GM19239 (cell line): ENCODE measurements around the gene ALOX15B.

Experiments
- DNase-seq: peaks from one replicate; pipeline ENCODE4 v3.0.0; 2011; ENCODE audit warnings: low spot score; ENCODE audit not compliant: insufficient read length
- FAIRE-seq: peaks from 2 replicates; lab custom pipeline; 2011; peaks lifted over from hg19 to GRCh38; lab: Jason Lieb, UNC

Gene ALOX15B

GRCh38 chr17:8032442-8032841 is 6.4 kb upstream of the ALOX15B start:
- DNase-seq (no peak), FAIRE-seq (no peak)

DNA sequence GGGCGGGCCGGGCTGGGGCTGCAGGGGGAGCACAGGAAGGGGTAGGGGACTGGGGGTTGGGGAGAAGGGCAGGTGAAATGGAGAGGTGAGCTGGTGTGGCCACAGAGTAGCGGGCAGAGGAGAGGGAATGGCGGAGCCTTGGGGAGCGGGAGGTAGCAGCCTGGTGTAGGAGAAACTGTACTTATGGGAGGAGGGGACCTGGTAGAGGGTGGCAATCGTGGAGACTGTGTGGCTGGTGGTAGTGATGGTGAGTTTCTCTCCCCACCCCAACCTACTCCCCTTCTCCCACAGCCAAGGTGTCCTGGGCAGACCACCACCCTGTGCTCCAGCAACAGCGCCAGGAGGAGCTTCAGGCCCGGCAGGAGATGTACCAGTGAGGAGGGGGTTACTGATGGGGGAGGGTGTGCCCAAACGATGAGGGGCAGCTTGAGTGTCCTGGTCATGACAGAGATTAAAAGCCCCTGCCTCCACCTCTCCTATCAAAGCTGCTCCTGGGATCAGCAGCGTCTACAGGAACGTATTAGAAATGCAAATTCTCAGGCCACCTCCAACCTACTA is 831 bp downstream of the ALOX15B start:
- FAIRE-seq (no peak), DNase-seq (no peak)

DNA sequence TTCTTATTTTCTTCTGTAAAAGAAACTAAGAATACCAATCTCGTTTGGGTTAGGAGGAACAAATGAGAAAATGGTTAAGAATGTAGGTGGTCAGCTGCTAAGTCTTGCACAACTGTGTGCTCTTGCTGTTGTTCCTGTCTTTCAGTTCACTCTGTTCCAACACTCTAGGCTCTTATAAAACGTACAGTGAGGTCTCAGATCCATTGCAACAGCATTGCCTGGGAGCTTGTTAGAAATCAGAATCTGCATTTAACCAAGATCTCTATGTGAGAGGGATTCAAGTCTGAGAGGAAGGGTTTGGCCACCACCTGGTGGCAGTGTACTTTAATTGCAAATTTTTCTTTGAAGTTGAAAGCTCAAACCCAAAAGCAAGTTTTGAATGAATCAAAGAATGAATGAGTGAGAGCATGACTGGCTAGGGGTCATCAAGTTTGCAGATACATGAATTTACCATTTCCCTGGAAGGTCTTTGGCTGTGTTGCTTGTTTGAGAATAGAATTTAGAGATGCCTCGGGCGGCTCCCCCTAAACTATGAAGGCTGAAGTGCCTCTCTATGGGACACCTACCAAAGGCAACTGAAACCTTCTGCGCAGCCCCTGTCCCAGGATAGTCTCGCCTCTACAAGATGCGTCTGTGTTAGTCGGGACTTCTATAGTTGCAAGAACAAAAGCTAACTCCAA is 2.5 kb downstream of the ALOX15B start:
- FAIRE-seq (peak; percentile 73), DNase-seq (peak; percentile 45)

- FAIRE-seq (no peak), DNase-seq (no peak)
Observed at GRCh38 chr17:8041979-8042378, 3.1 kb downstream of the ALOX15B start.

- no peak for FAIRE-seq
- DNase-seq = no peak
Observed at GRCh38 chr17:8044819-8045810, 6.3 kb downstream of the ALOX15B start.

- DNase-seq = no peak
- FAIRE-seq = no peak
Observed at GRCh38 chr17:8046306-8046928, 7.6 kb downstream of the ALOX15B start.

- DNase-seq = no peak
- FAIRE-seq = no peak
Observed at GRCh38 chr17:8046929-8047768, 8.3 kb downstream of the ALOX15B start.

- DNase-seq (no peak), FAIRE-seq (no peak)
Observed at GRCh38 chr17:8047769-8048110, 8.9 kb downstream of the ALOX15B start.

- DNase-seq (no peak), FAIRE-seq (no peak)
Observed at GRCh38 chr17:8048236-8048635, 9.4 kb downstream of the ALOX15B start.

DNA sequence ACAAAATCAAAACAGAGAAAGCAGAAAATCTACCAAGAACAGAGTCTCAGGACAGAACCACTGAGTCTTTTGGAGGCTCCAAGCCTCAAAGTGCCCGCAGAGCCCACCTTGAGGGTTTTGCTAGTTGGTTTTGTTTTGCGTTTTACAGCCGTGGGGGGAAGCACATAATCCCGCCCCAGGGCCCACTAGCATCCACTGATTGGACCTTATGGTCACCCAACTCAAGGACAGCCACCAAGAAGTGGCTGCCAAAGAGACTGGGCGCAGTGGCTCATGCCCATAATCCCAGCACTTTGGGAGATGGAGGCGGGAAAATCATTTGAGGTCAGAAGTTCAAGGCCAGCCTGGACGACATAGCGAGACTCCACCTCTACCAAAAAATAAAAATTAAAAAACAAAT is 9.9 kb downstream of the ALOX15B start:
- FAIRE-seq = no peak
- DNase-seq = no peak

- FAIRE-seq = no peak
- DNase-seq = no peak
Observed at GRCh38 chr17:8051831-8052230, 13.0 kb downstream of the ALOX15B start.

DNA sequence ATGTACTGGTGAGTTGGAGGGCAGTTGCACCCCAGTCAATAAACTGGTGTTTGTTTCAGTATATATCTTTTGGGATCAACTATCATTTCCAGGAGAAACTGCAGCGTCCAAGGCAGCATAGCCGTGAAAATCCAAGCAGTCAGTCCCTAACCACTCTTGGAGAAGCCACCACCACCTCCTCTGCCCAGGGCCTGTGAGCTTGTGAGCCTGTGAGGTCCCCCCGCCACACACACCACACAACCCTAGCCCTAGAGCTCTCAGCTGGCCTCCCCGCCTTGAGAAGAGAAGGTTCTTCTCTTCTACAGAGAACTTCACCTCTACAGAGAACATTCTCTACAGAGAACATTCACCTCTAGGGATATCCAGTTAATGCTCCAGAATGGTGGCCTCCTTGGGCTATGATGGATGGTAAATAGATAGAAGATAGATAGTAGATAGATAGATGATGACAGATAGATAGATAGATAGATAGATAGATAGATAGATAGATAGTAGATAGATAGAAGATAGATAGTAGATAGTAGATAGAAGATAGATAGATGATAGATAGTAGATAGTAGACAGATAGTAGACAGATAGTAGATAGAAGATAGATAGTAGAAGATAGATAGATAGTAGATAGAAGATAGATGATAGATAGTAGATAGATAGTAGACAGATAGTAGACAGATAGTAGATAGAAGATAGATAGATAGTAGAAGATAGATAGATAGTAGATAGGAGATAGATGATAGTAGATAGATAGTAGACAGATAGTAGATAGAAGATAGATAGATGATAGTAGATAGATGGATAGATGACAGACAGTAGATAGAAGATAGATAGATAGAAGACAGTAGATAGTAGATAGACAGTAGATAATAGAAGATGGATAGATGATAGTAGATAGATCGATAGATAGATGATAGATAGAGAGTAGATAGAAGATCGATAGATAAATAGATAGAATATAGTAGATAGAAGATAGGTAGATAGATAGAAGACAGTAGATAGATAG is 13.7 kb downstream of the ALOX15B start:
- no peak for FAIRE-seq
- DNase-seq = no peak

DNA sequence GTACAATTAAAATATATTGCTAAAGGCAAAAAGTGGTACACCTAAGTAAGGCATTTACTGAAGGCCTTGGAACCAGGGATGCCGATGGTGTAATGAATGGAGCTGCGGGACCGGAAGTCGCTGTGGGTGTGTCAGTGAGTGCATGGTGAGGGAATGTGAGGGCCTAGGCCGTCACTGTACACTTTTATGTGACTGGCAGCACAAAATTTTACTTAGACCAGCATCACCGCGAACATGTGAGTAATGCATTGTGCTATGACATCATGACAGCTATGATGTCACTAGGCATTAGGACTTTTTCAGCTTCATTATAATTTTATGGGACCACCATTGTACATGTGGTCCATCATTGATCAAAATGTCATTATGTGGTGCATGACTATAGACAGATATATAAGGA is 14.7 kb downstream of the ALOX15B start:
- no peak for FAIRE-seq
- DNase-seq = no peak

DNA sequence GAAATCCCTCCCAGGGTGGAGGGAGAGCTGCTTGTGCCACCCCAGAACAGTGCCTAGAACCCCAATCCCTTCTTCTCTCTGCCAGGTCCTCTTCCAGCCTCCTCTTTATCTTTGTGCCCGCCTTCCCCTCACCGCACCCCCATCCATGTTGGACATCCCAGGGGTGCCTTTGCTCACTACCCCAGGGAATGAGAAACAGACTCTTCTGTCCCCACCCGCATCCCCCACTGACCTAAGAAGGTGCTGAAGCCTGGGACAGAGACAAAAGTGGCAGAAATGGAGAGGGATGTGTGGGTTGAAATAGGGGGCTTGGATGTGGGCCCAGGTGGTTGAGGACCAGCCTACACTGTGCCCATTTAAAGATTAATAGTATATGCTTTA is 17.0 kb downstream of the ALOX15B start:
- DNase-seq = no peak
- no peak for FAIRE-seq

DNA sequence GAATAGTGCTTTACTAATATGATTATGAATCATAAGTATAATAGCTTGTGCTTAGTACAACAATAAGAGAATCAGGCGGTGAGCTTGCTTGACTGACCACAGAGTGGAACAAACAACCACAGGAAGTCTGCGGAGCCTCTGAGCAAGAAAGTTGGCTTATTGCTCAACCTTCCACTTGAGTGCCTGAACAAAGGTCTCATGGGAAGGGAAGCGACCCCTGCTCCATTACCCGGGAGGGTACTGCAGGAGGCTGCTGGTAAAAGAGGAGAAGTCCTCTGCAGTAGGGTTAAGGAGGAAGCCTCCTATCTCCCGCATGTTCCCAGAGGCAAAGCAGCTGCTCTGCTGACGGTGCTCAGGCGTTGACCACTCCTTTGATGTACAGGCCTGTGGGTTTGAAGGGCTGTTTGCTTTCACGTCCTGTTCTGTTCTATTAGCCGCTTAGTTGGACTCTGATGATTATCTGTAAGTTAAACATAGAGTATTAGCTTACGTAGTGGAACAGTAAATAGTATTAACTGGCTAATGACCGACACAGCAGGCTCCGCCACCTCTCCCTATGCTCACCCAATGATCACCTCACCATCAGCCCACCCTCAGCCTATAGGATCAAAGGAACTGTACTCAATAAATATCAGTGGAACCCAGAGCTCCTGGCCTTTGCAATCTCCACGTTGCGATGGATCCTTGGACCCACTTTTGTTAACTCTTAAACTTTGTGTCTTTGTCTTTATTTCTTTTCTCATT is 17.5 kb downstream of the ALOX15B start:
- DNase-seq (peak; percentile 50), FAIRE-seq (peak; percentile 78)

DNA sequence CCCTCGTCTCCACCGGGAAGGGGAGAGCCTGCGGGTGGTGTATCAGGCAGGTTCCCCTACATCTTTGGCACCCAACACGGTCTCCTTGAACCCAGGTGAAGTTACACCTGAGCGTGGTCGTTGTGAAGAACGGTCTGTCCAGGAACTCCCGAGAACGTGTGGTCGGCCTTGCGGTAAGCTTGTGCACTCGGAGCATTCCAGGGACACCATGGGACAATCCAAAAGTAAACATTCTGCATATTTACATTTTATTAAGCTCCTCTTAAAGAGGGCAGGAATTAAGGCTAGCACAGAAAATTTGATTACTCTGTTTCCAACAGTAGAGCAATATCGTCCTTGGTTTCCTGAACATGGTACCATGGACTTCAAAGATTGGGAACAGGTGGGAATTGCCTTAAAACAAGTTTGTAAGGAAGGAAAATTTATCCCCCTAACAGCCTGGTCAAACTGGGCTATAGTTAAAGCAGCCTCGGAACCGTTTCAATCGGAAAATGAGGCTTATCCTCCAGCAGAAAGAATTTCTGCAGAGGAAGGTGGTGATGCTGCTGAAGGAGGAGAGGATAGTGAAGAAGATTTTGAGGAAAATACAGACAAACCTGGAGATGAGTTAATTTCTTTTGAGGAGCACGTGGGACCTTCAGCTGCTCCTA is 18.2 kb downstream of the ALOX15B start:
- DNase-seq (no peak), FAIRE-seq (no peak)

GRCh38 chr17:8057691-8058114 is 18.8 kb downstream of the ALOX15B start:
- DNase-seq (peak; percentile 65), FAIRE-seq (peak; percentile 90)

DNA sequence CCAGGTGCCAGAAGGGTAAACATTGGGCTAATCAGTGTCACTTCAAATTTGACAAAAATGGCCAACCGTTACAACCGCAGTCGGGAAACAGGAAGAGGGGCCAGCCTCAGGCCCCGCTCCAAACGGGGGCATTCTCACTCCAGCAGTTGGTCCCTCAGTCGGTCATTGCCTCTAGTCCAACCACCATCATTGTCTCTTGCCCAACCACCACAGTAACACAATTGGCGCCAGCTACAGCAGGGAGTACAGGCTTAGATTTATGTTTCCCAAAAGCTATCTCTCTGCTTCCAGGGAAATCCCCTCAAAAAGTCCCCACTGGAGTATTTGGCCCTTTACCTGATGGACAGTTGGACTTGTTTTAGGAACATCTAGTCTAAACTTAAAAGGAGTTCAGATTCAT is 20.3 kb downstream of the ALOX15B start:
- FAIRE-seq = no peak
- DNase-seq = no peak
